ENCODE results near the gene TRIM33.
"Not testable (repeated sequence)": the region's sequence is repeated elsewhere in the genome, so short reads cannot be mapped to it uniquely, and the experiment has no call there.

The TRIM33 gene

DNA sequence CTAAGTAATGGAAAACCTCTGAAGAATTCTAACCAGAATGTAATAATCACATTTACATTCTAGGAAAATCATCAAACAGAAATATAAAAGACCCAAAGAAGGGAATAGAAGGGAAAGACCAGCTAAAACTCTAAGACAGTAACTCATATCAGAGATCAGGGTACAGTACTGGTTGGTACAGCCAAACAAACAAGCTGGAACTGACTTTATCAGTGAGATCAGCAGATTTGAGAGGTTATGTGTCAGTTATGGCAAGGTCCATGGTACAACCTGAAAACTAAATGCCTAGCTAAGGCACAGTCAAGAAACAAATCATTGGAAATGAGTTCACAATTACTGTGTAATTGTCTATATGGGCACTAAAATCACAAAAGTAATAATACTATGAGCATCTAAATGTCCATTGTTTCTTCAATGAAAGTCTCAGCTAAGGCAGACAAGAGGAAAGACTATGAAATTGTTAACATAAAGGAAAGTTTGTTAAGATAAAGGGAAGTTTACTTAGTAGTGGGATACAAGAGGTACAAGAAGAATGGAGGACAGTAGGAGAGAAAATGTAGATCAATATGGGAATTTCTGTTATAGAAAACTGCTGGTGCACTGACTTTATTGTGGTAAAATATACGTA is 75.8 kb downstream of the TRIM33 start:
- Histone ChIP-seq H3K4me3 (no peak overlapping the region), H3K27ac (no peak overlapping the region)

DNA sequence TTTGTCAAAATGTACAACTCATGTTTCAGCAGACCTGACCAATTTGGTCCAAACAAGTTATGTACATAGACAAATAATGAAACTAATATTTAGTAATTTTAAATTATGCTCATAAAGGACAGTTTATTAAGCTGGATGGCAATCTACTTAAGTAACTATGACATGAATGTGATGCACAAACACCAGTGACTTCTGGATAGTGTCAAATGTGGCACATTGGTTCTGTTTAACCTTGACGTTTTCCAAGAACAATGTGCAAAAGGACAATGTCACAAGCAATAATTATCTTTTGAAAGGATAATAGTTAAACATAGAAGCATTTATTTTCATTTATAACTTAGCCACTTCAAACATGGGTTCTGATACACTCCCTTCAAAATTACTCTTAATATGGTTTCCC is 80.0 kb downstream of the TRIM33 start:
- no peak overlapping the region for H3K27ac ChIP-seq
- H3K4me3 ChIP-seq: no peak overlapping the region

DNA sequence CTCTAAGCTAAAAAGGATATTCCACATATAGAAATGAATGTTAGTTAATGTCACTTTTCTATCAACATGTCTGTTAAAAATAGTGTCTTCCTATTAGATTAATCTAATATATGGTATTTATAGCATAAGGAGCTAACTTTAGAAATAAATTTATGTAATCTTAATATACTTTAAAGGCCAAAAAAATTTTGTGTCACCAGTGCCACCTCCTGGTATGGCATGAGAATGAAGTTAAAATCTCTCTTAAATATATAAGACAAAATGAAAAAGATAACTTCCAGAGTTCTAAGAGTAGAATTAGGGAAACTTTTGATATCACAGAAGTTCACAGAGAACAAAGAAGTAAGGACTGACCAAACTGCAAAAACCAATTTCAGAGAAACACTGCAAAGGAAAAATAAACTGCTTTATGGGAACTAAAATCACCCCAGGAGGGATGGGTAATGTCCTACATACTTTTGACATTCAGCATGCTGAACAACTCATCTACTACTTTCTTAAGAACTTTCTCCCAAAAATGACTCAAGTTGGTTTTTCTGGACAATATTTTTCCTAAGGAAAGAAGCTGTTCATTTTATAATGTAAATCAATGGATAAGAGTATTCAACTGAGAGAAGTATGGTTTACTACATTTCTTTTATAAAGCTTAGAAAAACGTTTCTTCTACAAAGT is 82.8 kb downstream of the TRIM33 start:
- Histone ChIP-seq H3K4me3 (no peak overlapping the region), H3K27ac (no peak overlapping the region)

DNA sequence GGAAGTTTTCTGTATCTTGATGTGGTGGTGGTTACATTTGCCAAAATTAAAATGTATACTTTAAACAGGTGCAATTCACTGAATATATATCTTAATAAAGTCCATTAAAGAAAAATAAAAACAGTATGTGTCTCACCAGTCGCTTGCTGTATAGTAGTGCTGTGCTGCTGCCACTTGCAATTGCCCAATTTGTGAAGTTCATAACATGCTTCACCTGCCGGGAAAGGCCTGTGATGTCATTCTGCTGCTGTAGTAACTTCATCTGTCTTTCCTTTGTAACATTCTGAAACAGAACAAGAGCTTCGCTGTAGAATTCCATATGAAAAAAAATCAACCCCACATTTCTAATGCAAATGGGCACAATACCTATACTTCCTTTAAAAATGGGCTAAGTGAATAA is 83.4 kb downstream of the TRIM33 start:
- no peak overlapping the region for H3K4me3 ChIP-seq
- H3K27ac ChIP-seq: no peak overlapping the region

DNA sequence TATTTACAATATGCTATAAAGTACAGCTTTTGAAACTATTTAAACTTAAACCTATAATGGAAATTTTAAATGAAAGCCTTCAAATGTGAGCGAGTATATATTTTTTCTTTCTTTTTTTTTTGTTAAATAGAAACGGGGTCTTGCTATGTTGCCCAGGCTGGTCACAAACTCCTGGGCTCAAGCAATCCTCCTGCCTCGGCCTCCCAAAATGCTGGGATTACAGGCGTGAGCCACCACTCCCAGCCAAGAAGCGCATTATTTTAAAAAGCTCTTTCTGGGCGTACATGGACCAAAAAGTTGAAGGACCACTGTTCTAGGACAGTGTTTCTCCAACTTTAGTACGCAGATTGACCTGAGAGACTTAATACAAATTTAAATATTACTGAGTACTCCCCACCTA is 87.5 kb downstream of the TRIM33 start:
- H3K4me3 ChIP-seq: no peak overlapping the region
- no peak overlapping the region for H3K27ac ChIP-seq

DNA sequence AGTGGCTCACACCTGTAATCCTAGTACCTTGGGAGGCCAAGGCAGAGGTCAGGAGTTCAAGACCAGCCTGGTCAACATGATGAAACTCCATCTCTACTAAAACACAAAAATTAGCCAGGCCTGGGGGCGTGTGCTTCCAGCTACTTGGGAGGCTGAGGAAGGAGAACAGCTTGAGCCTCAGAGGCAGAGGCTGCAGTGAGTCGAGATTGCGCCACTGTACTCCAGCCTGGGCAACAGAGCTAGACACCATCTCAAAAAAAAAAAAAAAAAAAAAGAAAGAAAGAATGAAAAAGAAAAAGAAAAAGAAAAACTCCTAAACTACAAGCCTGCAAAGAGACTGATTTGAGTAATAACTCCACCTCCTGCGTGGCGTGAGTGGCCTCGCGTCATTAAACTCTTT is 92.1 kb downstream of the TRIM33 start:
- H3K4me3 ChIP-seq, H3K27ac ChIP-seq: not testable (repeated sequence)

DNA sequence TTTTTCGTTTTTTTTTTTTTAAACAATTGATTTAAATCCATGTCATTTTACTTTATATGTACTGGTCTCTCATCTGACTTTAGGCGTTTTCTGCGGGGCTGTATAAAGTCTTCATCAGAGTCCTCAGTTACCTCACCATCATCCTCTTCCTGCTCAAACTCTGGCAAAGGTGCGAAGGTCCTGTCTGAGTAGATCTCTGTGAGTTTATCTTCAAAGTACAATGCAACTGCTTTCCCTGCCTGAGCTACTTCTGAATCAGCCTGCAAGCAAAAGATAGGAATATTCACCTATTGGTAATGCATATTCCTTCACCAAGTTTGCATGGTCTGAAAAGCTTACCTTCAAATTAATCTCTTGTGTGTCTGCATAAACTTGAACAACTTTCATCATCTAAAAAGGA is 113.4 kb downstream of the TRIM33 start:
- Histone ChIP-seq H3K4me3 (no peak overlapping the region), H3K27ac (no peak overlapping the region)

DNA sequence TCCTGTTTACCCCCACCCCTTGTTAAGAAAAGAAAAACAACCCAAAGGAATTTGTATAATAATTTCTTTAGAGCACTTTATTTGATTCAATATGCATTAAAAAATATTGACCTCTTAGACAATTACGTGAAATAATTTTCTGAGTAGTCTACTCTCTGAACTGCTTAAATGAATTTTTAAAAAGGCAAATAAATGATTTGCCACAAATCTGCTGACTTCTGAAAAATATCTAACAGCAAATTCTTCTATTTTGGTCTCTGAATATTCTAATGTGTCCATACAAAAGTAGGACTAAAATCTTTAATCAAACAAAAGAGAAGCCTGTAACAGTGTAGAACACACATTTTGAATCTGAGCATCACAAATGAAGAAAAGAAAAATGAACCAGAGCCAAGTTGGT is 115.1 kb downstream of the TRIM33 start:
- H3K4me3 ChIP-seq: no peak overlapping the region
- H3K27ac ChIP-seq: no peak overlapping the region

DNA sequence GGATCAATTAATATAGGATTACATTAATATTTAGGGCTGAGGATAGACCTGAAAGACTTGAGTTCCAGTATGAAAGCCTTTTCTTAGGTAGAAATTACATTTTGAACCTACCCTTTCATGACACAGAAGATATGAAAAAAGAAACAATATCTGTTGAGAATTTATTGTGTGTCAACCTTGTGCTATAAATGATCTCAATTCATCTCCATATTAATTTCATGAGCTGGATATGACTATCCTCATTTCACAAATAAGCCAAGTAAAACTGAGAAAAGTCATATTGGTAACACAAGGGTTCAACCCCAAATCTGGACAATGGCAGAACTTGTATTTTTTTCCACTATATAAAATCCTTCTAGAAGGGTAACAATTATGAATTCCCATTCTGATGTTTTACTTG is 120.0 kb downstream of the TRIM33 start:
- no peak overlapping the region for H3K27ac ChIP-seq
- no peak overlapping the region for H3K4me3 ChIP-seq

DNA sequence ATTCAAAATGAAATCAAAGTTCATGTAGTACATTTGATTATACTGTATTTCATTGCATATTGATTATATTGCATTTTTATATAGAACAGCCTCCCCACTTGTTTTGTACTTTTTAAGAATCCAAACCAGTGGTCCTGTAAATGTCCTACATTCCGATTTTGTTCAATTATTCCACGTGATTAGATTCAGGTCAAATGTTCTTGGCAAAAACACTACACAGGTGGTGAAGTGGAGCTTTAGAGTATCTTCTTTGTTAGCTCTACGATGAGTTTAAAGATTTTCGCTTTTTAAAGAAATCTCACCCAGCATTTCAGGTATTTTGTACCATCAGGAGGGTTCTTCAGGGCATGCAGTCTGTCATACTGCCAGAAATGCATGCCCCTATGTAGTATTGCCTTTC is 120.6 kb downstream of the TRIM33 start:
- no peak overlapping the region for H3K4me3 ChIP-seq

DNA sequence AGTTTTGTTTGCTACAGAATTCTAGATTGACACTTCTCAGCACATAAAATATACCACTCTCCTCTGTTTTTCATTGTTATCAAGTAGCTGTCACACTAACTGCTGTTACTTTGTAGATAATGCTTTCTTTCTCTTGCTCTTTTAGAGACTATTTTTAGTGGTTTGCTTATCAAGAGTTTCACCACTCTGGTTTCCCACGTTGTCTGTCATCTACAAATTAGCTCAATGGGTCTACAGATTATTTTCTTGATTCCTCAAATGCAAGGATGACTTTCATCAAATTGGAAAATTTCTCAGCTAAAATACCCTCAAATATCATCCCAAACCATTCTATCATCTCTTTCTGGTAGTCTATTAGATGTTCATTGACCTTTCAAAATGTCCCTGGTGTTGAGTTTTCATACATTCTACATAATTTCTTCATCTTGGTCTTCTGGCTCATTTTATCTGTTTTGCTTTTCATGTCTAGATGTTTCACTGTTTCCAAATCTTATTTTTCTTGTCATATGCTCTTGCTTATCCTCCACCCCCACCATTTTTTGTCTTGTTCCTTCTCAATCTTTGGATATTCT is 122.5 kb downstream of the TRIM33 start:
- Histone ChIP-seq H3K4me3 (no peak overlapping the region), H3K27ac (no peak overlapping the region)

More for the DNA sequence above, 120.6 kb downstream of the TRIM33 start:
- H3K27ac ChIP-seq: no peak overlapping the region

DNA sequence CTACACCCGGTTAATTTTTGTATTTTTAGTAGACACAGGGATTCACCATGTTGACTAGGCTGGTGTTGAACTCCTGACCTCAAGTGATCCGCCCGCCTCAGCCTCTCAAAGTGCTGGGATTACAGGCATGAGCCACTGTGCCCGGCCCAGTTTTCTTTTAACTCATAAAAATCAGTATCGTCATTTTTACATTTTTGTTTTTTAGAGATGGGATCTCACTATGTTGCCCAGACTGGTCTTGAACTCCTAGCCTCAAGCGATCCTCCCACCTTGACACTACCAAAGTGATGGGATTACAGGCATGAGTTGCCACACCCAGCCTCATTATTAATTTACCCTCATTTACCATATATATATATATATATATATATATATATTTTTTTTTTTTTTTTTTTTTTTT is 123.4 kb downstream of the TRIM33 start:
- H3K4me3 ChIP-seq, H3K27ac ChIP-seq: not testable (repeated sequence)

DNA sequence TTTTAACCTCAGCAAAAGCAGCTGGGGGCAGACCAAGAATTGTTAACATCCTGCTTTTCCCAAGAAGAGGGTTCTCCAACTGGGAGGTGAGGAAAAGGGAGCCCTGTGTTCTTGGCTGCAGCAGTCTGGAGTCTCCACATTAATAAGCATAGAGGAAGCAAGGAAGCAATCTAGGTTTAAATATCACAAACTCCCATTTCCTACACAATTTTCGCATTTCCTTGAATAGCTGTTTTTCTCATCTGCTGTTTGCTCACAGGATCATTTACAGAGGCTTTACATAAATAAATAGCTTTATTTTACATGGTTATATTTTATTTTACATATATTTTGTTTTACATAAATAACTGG is 124.0 kb downstream of the TRIM33 start:
- H3K27ac ChIP-seq: no peak overlapping the region
- H3K4me3 ChIP-seq: no peak overlapping the region

DNA sequence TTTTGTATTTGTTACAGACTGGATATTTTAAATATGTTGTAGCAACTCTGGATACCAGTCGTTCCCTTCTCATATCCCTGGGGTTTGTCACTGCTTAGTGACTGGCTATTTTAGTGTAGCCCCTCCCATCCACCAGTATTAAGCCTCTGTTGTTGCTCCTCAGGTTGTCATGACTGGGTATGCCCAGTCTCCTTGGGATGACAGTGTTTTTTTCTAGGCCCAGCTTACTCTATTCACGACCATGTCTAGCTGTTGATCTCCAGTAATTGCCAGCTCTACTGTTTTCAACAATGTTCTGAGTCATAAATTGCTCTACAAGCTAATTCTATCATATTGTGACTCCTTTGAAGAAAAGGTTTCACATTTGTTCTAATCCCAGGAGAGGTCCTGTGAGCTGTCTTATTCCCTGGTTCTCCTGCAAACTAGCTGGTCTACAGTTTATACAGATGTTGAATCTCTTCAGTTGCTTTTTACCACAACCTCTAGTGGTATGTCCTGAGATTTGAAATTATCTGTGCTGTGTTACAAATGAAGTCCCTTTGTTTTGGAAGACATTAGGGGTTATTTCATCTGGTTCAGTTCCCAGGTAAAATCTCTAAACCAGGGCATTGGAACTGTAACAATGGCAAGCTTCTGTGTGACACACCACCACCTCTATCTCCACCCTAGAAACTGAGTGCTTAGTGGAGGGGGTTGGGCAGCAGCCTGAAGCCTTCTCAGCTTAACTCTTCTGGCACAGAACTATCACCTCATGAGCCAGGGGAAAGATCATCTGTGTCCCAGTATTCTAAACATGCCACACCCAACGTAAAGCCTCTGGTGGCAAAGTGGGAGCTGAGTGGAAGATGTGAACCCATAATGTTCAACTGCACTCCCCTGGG is 124.6 kb downstream of the TRIM33 start:
- no peak overlapping the region for H3K4me3 ChIP-seq
- H3K27ac ChIP-seq: no peak overlapping the region

DNA sequence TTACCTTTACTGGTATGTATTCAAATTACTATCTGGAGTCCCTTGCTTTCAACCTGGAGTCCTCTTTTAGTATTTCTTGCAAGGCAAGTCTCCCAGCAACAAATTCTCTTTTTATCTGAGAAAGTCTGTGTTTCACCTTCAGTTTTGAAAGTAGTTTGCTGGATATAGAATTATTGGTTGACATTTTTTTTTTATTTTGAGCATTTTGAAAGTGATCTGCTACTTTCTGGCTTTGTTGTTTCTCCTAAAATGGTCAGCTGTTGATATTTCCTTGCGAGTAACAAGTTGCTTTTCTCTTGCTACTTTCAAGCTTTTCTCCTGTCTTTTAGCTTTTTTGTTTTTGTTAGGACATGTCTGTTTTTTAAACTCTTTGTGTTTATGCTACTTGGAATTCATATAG is 126.1 kb downstream of the TRIM33 start:
- H3K27ac ChIP-seq: no peak overlapping the region

DNA sequence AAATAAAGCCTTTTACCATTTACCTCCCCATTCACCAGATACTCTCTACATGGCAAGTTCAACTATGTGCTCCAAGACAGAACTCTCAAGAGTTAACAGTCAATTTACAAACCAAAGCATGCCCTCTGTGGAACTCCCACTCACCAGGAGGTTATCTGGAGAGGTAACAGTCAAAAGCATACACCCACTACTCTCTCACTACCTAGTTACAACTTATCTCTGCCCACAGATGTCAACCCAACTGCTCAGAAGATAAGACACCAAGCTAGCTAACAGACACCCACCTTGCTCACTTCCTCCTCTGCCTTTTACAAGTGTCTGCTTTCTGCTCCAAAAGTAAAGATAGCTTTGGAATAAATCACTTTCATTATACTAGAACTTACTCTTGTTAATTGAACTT is 131.0 kb downstream of the TRIM33 start:
- no peak overlapping the region for H3K4me3 ChIP-seq
- H3K27ac ChIP-seq: no peak overlapping the region

More for the DNA sequence above, 126.1 kb downstream of the TRIM33 start:
- no peak overlapping the region for H3K4me3 ChIP-seq

DNA sequence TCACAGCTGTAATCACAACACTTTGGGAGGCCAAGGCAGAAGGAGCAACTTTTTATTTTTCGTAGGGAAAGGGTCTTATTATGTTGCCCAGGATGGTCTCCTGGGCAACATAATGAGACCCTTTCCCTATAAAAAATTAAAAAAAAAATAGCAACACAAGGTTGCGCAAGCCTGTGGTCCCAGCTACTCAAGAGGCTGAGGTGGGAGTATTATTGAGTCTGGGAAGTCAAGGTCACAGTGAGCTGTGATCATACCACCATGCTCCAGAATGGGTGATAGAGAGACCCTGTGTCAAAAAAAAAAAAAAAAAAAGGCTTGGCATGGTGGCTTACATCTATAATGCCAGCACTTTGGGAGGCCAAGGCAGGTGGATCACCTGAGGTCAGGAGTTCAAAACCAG is 131.6 kb downstream of the TRIM33 start:
- no peak overlapping the region for H3K4me3 ChIP-seq
- H3K27ac ChIP-seq: no peak overlapping the region

DNA sequence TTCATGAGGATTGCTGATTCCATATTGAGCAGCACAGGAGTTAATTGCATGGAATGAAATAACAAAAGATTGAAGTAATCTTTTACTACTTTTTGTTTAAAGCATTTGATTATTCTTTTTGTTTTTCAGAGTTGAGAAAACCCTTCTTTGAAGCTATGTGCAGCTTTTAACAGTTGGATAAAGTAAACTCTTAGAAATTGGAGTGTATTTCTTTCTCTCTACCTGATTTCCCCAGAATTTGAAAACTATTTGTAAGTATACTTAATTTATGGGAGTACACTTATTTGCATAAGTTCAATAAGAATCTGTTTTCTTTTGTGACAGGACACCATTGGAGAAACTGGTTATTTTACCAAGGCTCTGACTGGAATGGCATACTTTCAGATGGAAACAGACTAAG is 133.6 kb downstream of the TRIM33 start:
- Histone ChIP-seq H3K27ac (no peak overlapping the region), H3K4me3 (no peak overlapping the region)

DNA sequence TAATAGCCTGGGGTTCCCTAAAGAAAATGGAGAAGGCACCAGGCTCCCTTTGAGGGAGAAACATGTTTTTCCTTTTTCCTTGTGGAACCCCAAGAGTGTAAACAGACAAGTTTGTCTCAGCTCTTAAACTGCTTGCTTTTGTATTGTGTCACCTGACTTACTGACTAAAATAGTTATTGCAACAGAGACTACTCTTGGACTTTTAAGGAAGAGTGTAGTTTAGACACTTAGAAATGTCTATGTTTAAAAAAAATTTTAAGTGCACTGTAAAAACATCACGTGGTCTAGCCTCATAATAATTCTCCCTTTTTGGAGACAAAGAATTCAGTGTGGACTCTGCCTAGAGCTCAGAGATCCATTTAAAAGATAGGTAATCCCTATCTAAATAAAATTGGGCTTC is 141.1 kb downstream of the TRIM33 start:
- no peak overlapping the region for H3K27ac ChIP-seq
- no peak overlapping the region for H3K4me3 ChIP-seq

DNA sequence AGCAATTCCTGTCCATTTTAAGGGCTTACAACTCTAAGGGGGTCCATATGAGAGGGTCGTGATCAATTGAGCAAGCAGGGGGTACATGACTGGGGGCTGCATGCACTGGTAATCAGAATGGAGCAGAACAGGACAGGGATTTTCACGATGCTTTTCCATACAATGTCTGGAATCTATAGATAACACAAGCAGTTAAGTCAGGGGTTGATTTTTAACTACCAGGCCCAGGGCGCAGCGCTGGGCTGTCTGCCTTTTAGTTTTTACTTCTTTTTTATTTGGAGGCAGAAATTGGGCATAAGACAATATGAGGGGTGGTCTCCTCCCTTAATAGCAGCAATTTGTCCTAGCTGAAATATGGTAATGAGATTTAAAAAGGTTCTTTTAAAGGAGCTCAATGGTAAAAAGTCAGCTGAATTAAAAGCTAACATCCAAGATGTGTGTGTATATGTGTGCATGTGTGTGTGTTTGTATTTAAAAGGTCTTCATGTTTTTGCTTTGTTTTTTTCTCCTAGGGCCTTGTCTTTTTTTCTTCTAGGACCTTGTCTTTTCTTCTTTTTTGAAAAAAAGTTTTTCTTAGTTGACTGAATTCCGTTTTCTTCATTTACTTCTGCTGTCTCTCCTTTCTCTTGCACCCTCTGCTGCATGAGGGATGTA is 141.6 kb downstream of the TRIM33 start:
- not testable (repeated sequence) for H3K4me3 ChIP-seq, H3K27ac ChIP-seq
